OCI-LY7 (cell line): ENCODE measurements around the gene HSPB2. TPM values are rescaled to one million over a fixed set of nuclear protein-coding genes. Genes with fewer than 3 reads are reported as not detected.

Experiments
- BruUV-seq: library from RNA; stranded (reverse); fragments of 400-500 nt; replicated peaks from 2 replicates; lab custom pipeline; 2021; lab: Mats Ljungman, UMichigan
- CTCF ChIA-PET: fragments of 300-600 bp; sonication (Branson Sonifier 250); formaldehyde crosslinking; loops from one replicate; lab custom pipeline; 2022; ENCODE audit warnings: antibody characterized with exemption; ENCODE audit not compliant: unreplicated experiment; lab: Charles Lee
- POLR2A ChIA-PET: fragments of 300-600 bp; sonication (Branson Sonifier 250); formaldehyde crosslinking; loops from one replicate; lab custom pipeline; 2022; ENCODE audit warnings: antibody characterized with exemption; lab: Charles Lee
- DNase-seq: peaks from one replicate; pipeline ENCODE4 v3.0.0-alpha.2; 2015; ENCODE audit warnings: low spot score
- H2AFZ ChIP-seq: fragments of 200-600 bp; sonication (generic), shearing (Covaris generic); 2 replicates; pipeline ENCODE4 v1.6.1; 2014; ENCODE audit warnings: mild to moderate bottlenecking, antibody characterized with exemption, low read length, moderate library complexity
- H3K27ac ChIP-seq: fragments of 200-600 bp; sonication (generic); 2 replicates; pipeline ENCODE4 v1.5.1; 2014; ENCODE audit warnings: mixed run types, low read depth, mild to moderate bottlenecking, moderate library complexity, low read length, inconsistent platforms; ENCODE audit not compliant: poor library complexity, severe bottlenecking
- H3K36me3 ChIP-seq: fragments of 200-600 bp; sonication (generic); 2 replicates; pipeline ENCODE4 v1.6.1; 2014; ENCODE audit warnings: mild to moderate bottlenecking, antibody characterized with exemption, low read length, moderate library complexity, mixed read lengths; ENCODE audit not compliant: insufficient read depth
- H3K4me1 ChIP-seq: fragments of 200-600 bp; sonication (generic); 2 replicates; pipeline ENCODE4 v1.5.1; 2014; ENCODE audit warnings: mild to moderate bottlenecking, low read length; ENCODE audit not compliant: insufficient read depth, poor library complexity, severe bottlenecking
- H3K4me2 ChIP-seq: fragments of 200-600 bp; sonication (generic); 2 replicates; pipeline ENCODE4 v1.6.1; 2014; ENCODE audit warnings: mild to moderate bottlenecking, low read length
- H3K4me3 ChIP-seq: fragments of 200-600 bp; sonication (generic); 2 replicates; pipeline ENCODE4 v1.5.1; 2014; ENCODE audit warnings: mild to moderate bottlenecking, low read depth, low read length; ENCODE audit not compliant: poor library complexity, severe bottlenecking
- H3K79me2 ChIP-seq: fragments of 200-600 bp; sonication (generic); 2 replicates; pipeline ENCODE4 v1.6.1; 2016; ENCODE audit warnings: low read depth, mild to moderate bottlenecking, low read length, moderate library complexity, mixed read lengths; ENCODE audit not compliant: insufficient read depth
- H3K9me2 ChIP-seq: fragments of 200-600 bp; sonication (generic); 2 replicates; pipeline ENCODE4 v1.6.1; 2016; ENCODE audit warnings: mild to moderate bottlenecking, low read length, mixed read lengths; ENCODE audit not compliant: insufficient read depth
- H3K9me3 ChIP-seq: fragments of 200-600 bp; sonication (generic); 2 replicates; pipeline ENCODE4 v1.6.1; 2014; ENCODE audit warnings: mild to moderate bottlenecking, mixed run types, low read length, mixed read lengths
- H4K20me1 ChIP-seq: fragments of 200-600 bp; sonication (generic); 2 replicates; pipeline ENCODE4 v1.6.1; 2014; ENCODE audit warnings: mild to moderate bottlenecking, antibody characterized with exemption, low read length, moderate library complexity, mixed read lengths; ENCODE audit not compliant: insufficient read depth
- EZH2phosphoT487 ChIP-seq: fragments of 200-600 bp; sonication (generic); IDR thresholded peaks from 2 replicates; pipeline ENCODE4 v1.6.1; 2018; ENCODE audit warnings: low read depth, borderline replicate concordance, mild to moderate bottlenecking, mixed run types, antibody characterized with exemption, low read length, moderate library complexity, mixed read lengths
- intact Hi-C: fragments of 100-400 bp; cut with micrococcal nuclease; formaldehyde crosslinking; loops from one replicate; pipeline ENCODE4 v1.10.0; 2022; ENCODE audit not compliant: unreplicated experiment
- total RNA-seq, 2 experiments: library from RNA; depleted of rRNA in 1 of 2; stranded (reverse); fragments of >200 nt in 1 of 2; shearing (Covaris generic) in 1 of 2; gene quantifications; 2 replicates each; pipeline ENCODE4 v1.2.3, GENCODE V29; 2014 to 2022
- TF ChIP-seq, protein P1 (sequence below): fragments of 200-600 bp; sonication (generic); conservative IDR thresholded peaks from 2 replicates; pipeline ENCODE4 v1.5.1; 2014; ENCODE audit warnings: mild to moderate bottlenecking, antibody characterized with exemption, low read length, moderate library complexity, mixed read lengths

Gene HSPB2
- total RNA-seq, 2 experiments from 2014 or later: not detected

DNA sequence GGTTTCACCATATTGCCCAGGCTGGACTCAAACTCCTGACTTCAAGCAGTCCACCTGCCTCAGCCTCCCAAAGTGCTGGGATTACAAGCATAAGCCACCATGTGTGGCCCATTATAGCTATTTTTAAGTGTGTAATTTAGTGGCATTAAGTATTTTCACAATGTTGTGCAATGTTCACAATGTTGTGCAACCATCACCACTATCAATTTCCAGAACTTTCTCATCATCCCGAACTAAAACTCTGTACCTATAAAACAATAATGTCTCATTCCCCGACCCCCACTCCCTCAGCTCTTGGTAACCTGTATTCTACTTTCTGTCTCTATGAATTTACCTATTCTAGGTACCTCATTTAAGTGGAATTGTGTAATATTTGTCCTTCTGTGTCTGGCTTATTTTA, 25.7 kb upstream of the HSPB2 start:
- H3K36me3 ChIP-seq: no peaks in the 10 kb centered on the region
- H3K9me3 ChIP-seq: no peaks in the 10 kb centered on the region
- no peak overlapping the region for H3K27ac ChIP-seq
- H3K79me2 ChIP-seq: no peaks in the 10 kb centered on the region
- no peak for TF ChIP-seq EZH2phosphoT487
- intact Hi-C loops: no loop called here
- ChIA-PET POLR2A (interaction anchor here (0.7 to 0.9 kb wide), 2 partner anchors 16 to 48 kb away, joined by 3 to 4 read pairs; no protein-coding TSS in a partner anchor), CTCF (no interaction called here)
- no peak overlapping the region for H2AFZ ChIP-seq
- no TSS peak for BruUV-seq
- H3K4me3 ChIP-seq: no peak overlapping the region
- no peaks in the 10 kb centered on the region for H4K20me1 ChIP-seq
- no peak overlapping the region for H3K4me2 ChIP-seq
- no peaks in the 10 kb centered on the region for H3K4me1 ChIP-seq
- H3K9me2 ChIP-seq: no peaks in the 10 kb centered on the region
- no peak for DNase-seq

DNA sequence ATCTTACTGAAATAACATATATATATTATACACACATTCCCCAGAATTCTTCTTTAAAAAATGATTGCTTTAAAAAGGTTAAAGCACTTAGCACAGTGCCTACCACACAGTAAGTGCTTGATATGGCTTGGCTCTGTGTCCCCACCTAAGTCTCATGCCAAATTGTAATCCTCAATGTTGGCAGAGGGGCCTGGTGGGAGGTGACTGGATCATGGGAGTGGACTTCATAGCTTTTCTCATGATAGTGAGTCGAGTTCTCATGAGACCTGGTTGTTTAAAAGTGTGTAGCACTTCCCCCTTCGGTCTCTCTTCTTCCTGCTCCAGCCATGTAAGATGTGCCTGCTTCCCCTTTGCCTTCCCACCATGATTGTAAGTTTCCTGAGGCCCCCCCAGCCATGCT, 7.1 kb upstream of the HSPB2 start:
- Histone ChIP-seq H3K9me2 (no peaks in the 10 kb centered on the region), H3K4me3 (no peak overlapping the region), H4K20me1 (no peaks in the 10 kb centered on the region), H3K79me2 (no peaks in the 10 kb centered on the region), H3K27ac (no peak overlapping the region), H2AFZ (no peak overlapping the region), H3K4me2 (no peak overlapping the region), H3K4me1 (no peaks in the 10 kb centered on the region), H3K36me3 (no peaks in the 10 kb centered on the region), H3K9me3 (no peaks in the 10 kb centered on the region)
- intact Hi-C loops: no loop called here
- DNase-seq: no peak
- POLR2A ChIA-PET: interaction anchor here (0.5 to 1.7 kb wide), 5 partner anchors 17 to 285 kb away, joined by 3 to 4 read pairs (median 3); no protein-coding TSS in a partner anchor
- TF ChIP-seq, protein P1, sequence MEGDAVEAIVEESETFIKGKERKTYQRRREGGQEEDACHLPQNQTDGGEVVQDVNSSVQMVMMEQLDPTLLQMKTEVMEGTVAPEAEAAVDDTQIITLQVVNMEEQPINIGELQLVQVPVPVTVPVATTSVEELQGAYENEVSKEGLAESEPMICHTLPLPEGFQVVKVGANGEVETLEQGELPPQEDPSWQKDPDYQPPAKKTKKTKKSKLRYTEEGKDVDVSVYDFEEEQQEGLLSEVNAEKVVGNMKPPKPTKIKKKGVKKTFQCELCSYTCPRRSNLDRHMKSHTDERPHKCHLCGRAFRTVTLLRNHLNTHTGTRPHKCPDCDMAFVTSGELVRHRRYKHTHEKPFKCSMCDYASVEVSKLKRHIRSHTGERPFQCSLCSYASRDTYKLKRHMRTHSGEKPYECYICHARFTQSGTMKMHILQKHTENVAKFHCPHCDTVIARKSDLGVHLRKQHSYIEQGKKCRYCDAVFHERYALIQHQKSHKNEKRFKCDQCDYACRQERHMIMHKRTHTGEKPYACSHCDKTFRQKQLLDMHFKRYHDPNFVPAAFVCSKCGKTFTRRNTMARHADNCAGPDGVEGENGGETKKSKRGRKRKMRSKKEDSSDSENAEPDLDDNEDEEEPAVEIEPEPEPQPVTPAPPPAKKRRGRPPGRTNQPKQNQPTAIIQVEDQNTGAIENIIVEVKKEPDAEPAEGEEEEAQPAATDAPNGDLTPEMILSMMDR: no peak
- no TSS peak for BruUV-seq
- CTCF ChIA-PET: no interaction called here

DNA sequence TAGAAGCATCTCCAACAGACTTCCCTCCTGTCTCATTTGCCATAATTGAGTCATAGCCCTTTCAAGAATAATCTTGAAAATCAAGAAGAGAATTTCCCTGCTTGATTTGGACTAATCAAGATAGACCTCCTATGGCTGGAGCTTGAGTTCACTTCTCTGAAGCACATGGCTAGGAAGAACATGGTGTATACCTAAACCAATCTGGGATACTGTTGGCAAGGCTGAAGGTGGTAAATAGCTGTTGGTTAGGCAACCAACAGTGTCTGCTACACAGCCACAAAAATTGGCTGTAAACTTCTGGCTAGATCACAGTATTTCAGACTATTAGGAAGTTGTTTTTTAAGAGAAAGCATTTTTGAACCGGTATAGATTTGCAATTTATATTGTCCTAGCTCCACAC, 5.9 kb upstream of the HSPB2 start:
- no peak for TF ChIP-seq EZH2phosphoT487
- TF ChIP-seq, protein P1: no peak
- no peak overlapping the region for H3K27ac ChIP-seq
- H3K4me1 ChIP-seq: no peaks in the 10 kb centered on the region
- H4K20me1 ChIP-seq: no peaks in the 10 kb centered on the region
- no peaks in the 10 kb centered on the region for H3K79me2 ChIP-seq
- no peaks in the 10 kb centered on the region for H3K9me2 ChIP-seq
- BruUV-seq: no TSS peak
- H3K4me2 ChIP-seq: no peak overlapping the region
- ChIA-PET POLR2A (interaction anchor here (0.8 to 1.1 kb wide), 2 partner anchors 12 to 25 kb away, joined by 3 read pairs; partner anchors contain the start of gene C11orf52), CTCF (no interaction called here)
- H3K9me3 ChIP-seq: no peaks in the 10 kb centered on the region
- H2AFZ ChIP-seq: no peak overlapping the region
- intact Hi-C loops: no loop called here
- no peak for DNase-seq
- no peaks in the 10 kb centered on the region for H3K36me3 ChIP-seq
- H3K4me3 ChIP-seq: no peak overlapping the region
